ENCODE results near the gene INTS13. TPM values are rescaled to one million over a fixed set of nuclear protein-coding genes. Genes with fewer than 3 reads are reported as not detected.

The INTS13 gene
- total RNA-seq, 1 experiment from 2014 or later: 50.5 TPM

GRCh38 chr12:26855337-26855736 is 82.4 kb downstream of the INTS13 start (continued):
- TF ChIP-seq, protein P1, sequence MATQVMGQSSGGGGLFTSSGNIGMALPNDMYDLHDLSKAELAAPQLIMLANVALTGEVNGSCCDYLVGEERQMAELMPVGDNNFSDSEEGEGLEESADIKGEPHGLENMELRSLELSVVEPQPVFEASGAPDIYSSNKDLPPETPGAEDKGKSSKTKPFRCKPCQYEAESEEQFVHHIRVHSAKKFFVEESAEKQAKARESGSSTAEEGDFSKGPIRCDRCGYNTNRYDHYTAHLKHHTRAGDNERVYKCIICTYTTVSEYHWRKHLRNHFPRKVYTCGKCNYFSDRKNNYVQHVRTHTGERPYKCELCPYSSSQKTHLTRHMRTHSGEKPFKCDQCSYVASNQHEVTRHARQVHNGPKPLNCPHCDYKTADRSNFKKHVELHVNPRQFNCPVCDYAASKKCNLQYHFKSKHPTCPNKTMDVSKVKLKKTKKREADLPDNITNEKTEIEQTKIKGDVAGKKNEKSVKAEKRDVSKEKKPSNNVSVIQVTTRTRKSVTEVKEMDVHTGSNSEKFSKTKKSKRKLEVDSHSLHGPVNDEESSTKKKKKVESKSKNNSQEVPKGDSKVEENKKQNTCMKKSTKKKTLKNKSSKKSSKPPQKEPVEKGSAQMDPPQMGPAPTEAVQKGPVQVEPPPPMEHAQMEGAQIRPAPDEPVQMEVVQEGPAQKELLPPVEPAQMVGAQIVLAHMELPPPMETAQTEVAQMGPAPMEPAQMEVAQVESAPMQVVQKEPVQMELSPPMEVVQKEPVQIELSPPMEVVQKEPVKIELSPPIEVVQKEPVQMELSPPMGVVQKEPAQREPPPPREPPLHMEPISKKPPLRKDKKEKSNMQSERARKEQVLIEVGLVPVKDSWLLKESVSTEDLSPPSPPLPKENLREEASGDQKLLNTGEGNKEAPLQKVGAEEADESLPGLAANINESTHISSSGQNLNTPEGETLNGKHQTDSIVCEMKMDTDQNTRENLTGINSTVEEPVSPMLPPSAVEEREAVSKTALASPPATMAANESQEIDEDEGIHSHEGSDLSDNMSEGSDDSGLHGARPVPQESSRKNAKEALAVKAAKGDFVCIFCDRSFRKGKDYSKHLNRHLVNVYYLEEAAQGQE (IDR thresholded peaks at IDR 0.05; ENCODE audit: low read depth): no peak

Other genes with a start within 250 kb of the INTS13 start
- gene ITPR2, start 104.8 kb downstream of the INTS13 start, total RNA-seq (2021; ENCODE audit: unreplicated experiment): 6.5 TPM
- gene FGFR1OP2, start 489 bp upstream of the INTS13 start, total RNA-seq (2021; ENCODE audit: unreplicated experiment): 29.6 TPM
- gene TM7SF3, start 76.4 kb upstream of the INTS13 start, total RNA-seq (2021; ENCODE audit: unreplicated experiment): 46.5 TPM
- 41.3 TPM for gene MED21, start 84.6 kb upstream of the INTS13 start, total RNA-seq (2021; ENCODE audit: unreplicated experiment)
- gene C12orf71, start 144.6 kb upstream of the INTS13 start, total RNA-seq (2021; ENCODE audit: unreplicated experiment): not detected